ENCODE results near the gene RPL36A.

DNA sequence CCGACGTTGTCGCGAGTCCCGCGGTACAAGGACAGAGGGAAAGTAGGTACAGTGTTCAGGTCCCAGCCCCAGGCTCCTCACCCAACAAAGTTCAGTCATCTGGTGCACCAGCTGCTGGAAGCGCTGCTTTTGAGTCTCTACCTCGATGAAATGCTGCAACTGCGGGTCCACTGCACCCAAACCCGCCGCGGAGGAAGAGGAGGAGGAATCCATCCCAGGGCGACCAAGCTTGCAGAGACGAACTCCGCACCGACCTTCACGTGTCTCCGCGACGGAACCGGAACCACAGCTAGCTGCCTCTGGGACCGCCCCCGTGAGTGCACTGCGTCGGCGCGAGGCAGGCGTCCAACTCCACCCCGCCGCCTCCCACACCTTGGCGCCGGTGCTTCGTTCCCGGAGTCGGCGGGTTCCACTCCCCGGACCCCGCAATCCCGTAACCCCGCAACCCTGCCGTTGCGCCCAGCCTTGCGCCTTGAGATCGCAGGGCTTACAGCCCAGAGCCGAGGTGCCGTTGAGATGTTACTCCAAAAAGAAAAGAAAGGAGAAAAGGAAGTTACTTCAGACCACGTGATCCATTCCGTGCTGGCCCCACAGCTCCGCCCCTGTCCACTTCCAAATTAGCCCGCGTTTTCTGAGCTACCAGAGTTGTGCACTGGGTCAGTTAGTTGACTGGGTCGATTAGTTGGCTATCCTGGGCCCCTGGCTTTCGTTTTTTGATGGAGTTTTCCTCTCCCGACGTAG lies 42.2 kb upstream of the RPL36A start, which contains the start of gene TIMM8A:
- no peak for TF ChIP-seq CTCF (IDR thresholded peaks at IDR 0.05)
- no peak for TF ChIP-seq EZH2 (IDR thresholded peaks at IDR 0.05; ENCODE audit: borderline replicate concordance, insufficient read depth, low read depth, low read length, poor library complexity, severe bottlenecking)

All from B cell (primary cell).